Measurements from ENCODE around the gene PDE8A.

The PDE8A gene

GRCh38 chr15:85014932-85015331, 33.3 kb downstream of the PDE8A start:
- no peak for DNase-seq

GRCh38 chr15:85016275-85016674, 34.6 kb downstream of the PDE8A start:
- DNase-seq = no peak

- no peak for DNase-seq
These were observed 38.3 kb downstream of the PDE8A start for GRCh38 chr15:85019815-85020590.

GRCh38 chr15:85021409-85021808, 39.8 kb downstream of the PDE8A start:
- DNase-seq = no peak

- DNase-seq = no peak
These were observed 41.3 kb downstream of the PDE8A start for GRCh38 chr15:85022860-85023403.

- no peak for DNase-seq
These were observed 42.3 kb downstream of the PDE8A start for GRCh38 chr15:85024003-85024402.

- no peak for DNase-seq
These were observed 43.1 kb downstream of the PDE8A start for GRCh38 chr15:85024509-85025336.

- DNase-seq = no peak
These were observed 44.0 kb downstream of the PDE8A start for GRCh38 chr15:85025516-85026251.

GRCh38 chr15:85026304-85027032, 44.8 kb downstream of the PDE8A start:
- no peak for DNase-seq

GRCh38 chr15:85027033-85027380, 45.4 kb downstream of the PDE8A start:
- DNase-seq = no peak

- DNase-seq = no peak
These were observed 45.8 kb downstream of the PDE8A start for GRCh38 chr15:85027421-85027820.

- no peak for DNase-seq
These were observed 46.8 kb downstream of the PDE8A start for GRCh38 chr15:85028416-85028815.

GRCh38 chr15:85029221-85029620, 47.6 kb downstream of the PDE8A start:
- no peak for DNase-seq

- no peak for DNase-seq
These were observed 48.8 kb downstream of the PDE8A start for GRCh38 chr15:85030301-85030929.

GRCh38 chr15:85031086-85031943, 49.7 kb downstream of the PDE8A start:
- peak in 1 of 2 experiments; percentile 33 for DNase-seq

GRCh38 chr15:85031944-85032558, 50.4 kb downstream of the PDE8A start:
- DNase-seq = no peak

GRCh38 chr15:85033148-85033547, 51.5 kb downstream of the PDE8A start:
- no peak for DNase-seq

- DNase-seq = no peak
These were observed 52.6 kb downstream of the PDE8A start for GRCh38 chr15:85034276-85034675.

- no peak for DNase-seq
These were observed 54.3 kb downstream of the PDE8A start for GRCh38 chr15:85035980-85036379.

GRCh38 chr15:85036716-85037115, 55.1 kb downstream of the PDE8A start:
- no peak for DNase-seq

GRCh38 chr15:85037641-85038040, 56.0 kb downstream of the PDE8A start:
- no peak for DNase-seq
